ENCODE measurements around the gene BRIP1. TPM values are rescaled to one million over a fixed set of nuclear protein-coding genes. Genes with fewer than 3 reads are reported as not detected.

The BRIP1 gene
- total and polyA plus RNA-seq, 9 of the 15 experiments (the other 6 are each of a cell fraction or from before 2014, with no cell fraction given), result 2.4 to 17.5 (median 11.2) TPM

DNA sequence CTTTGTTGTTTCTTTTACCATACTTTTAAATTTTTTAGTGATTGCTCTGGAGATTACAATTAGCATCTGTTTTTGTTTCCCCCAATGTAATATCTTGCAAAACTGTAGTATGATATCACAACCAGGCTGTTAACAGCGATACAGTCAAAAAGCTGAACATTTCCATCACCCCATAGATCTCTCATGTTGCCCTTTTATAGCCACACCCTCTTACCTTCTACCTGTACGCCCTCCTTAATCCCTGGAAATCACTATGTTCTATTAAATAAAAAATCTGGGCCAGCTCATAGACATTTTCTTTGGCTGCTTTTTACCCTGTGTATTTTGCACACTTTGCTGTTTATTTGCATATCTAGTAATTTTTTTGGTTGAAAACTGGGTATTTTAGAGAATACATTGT is 205.1 kb downstream of the BRIP1 start:
- H3K4me3 ChIP-seq, result no peak overlapping the region
- ChIA-PET POLR2A (interaction anchor here (0.5 kb wide), 1 partner anchor 45 kb away, joined by 3 read pairs; no protein-coding TSS in a partner anchor), CTCF (ENCODE audit: low intra/inter-chr PET ratio) (no interaction called here)
- DNase-seq (ENCODE audit: extremely low read depth in 1 of 4, low spot score in 3 of 4) (no peak), ATAC-seq (no peak), FAIRE-seq (no peak)
- no peak overlapping the region for H3K9ac ChIP-seq (ENCODE audit: insufficient read depth in 1 of 2, low read depth in 2 of 2, low read length in 2 of 2)
- H3K4me2 ChIP-seq (ENCODE audit: insufficient read depth, low read length), result no peak overlapping the region
- H3K27me3 ChIP-seq (ENCODE audit: control insufficient read depth in 2 of 2, insufficient read depth in 2 of 2, low read length in 2 of 2), result peaks cover 0 to 4% of the 10 kb centered on the region in 2 experiments; a peak in 2 of 5 replicates
- 0% methylated on average over 2 of the region's 2 CpGs for WGBS (ENCODE audit: insufficient coverage, low coverage, missing lambda C conversion rate)
- no peak overlapping the region for H3K27ac ChIP-seq (ENCODE audit: extremely low read depth, low read depth, low read length)
- in situ Hi-C loops (cut with MboI) (no loop called here), intact Hi-C loops (cut with micrococcal nuclease) (no loop called here)
- no peaks in the 10 kb centered on the region for H3K79me2 ChIP-seq (ENCODE audit: control insufficient read depth, insufficient read depth, low read length)
- peak in 1 of 3 experiments; percentile 65; a peak in 2 of 6 replicates for TF ChIP-seq ZBTB11 (CRISPR knock-in tag; IDR thresholded peaks at IDR 0.05)
- no peak for TF ChIP-seq ZBTB12 (CRISPR knock-in tag; IDR thresholded peaks at IDR 0.05)
- H3K36me3 ChIP-seq (ENCODE audit: control insufficient read depth, insufficient read depth, low read length), result no peaks in the 10 kb centered on the region
- H3K9me1 ChIP-seq (ENCODE audit: control insufficient read depth, insufficient read depth, low read length), result no peaks in the 10 kb centered on the region
- no peaks in the 10 kb centered on the region for H3K9me3 ChIP-seq (replicated peaks; ENCODE audit: control insufficient read depth, insufficient read depth, low read depth, low read length)
- H4K20me1 ChIP-seq (replicated peaks; ENCODE audit: control insufficient read depth, insufficient read depth, low read length), result no peaks in the 10 kb centered on the region
- no peaks in the 10 kb centered on the region for H3K4me1 ChIP-seq (replicated peaks in 1 of 2; ENCODE audit: control insufficient read depth in 2 of 2, insufficient read depth in 2 of 2, low read length in 2 of 2)
- H2AFZ ChIP-seq (ENCODE audit: low read depth, low read length), result no peak overlapping the region
- no TSS peak for BruUV-seq (replicated peaks)
